GM21360 (cell line): ENCODE measurements around the gene C6orf136.
A peak's percentile ranks its signal among the peaks of the same experiment; 100 is the strongest.

Experiments used
- ATAC-seq: cut with Tn5 transposase; IDR thresholded peaks from one replicate; pipeline ENCODE4 v1.9.1; 2021; ENCODE audit warnings: mild to moderate bottlenecking, moderate library complexity; ENCODE audit not compliant: unreplicated experiment

Gene C6orf136

DNA sequence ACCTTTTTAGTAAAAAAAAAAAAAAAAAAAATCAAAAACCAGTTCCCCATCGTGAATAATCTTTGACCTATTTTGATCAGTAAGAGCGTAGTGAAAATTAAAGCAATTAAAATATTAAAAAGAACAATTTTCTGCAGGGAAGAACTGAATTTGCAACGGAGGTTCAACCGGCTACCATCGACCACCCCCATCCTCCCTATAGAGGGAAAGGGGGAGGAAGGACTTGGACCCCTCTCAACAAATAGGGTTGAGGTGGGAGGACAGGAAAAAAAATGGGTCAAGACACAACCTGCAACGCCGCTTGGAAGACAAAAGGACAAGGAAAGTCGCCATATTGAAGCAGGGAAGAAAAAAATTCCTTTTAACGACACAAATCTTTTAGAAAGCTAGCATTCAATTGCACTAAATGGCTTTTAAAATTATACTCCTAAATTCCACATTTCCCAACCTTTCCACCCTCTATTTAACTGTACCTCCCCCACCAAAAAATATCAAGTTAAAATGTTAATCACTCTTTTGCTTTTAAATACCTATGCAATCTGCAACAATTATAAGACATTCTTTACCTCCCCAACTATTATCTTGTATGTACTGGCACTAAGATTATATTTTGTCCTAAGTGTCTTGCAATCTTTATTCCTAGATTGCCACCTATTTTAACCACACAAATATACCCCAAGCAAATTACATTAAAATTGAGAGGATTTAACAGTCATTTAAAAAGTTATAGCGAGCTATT is 31.5 kb upstream of the C6orf136 start:
- no peak for ATAC-seq

DNA sequence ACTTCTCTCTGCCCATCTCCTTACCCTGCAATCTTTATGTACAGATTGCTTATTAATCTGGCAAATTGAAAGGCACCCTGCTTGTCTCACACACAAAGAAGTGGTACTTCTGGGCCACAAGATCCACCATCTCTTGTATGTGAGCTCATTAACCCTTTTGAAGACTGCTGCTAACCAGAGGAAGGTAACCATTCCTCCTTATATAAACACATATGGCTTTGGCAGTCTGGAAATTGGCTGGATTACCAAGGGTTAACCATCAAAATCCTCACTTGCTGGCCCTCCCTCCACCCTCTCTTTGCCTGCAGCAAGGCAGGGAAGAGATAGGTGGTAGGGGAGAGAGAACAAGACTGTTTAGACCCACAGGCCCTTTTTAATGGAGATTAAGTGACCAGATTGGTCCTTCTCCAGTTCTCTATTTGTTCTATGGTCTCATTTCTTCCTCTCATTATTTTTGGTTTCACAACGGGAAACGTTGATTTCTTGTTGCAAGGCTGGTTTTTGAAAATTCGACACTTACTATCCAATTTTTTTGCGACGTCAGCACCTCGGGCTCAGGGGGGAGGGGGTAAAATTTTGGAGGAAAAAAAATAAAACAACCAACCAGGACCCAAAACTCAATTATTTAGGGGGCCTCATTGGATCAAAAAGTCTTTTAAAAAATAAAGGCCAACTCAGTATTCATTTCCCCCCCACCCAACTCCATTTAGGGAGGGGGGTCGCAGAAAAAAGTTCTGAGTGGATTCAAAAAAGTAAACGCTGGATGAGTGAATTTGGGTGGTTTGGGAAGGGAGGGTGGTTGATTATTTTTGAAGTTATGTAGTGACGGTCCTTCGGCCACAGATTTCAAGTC is 30.7 kb upstream of the C6orf136 start:
- ATAC-seq = no peak

DNA sequence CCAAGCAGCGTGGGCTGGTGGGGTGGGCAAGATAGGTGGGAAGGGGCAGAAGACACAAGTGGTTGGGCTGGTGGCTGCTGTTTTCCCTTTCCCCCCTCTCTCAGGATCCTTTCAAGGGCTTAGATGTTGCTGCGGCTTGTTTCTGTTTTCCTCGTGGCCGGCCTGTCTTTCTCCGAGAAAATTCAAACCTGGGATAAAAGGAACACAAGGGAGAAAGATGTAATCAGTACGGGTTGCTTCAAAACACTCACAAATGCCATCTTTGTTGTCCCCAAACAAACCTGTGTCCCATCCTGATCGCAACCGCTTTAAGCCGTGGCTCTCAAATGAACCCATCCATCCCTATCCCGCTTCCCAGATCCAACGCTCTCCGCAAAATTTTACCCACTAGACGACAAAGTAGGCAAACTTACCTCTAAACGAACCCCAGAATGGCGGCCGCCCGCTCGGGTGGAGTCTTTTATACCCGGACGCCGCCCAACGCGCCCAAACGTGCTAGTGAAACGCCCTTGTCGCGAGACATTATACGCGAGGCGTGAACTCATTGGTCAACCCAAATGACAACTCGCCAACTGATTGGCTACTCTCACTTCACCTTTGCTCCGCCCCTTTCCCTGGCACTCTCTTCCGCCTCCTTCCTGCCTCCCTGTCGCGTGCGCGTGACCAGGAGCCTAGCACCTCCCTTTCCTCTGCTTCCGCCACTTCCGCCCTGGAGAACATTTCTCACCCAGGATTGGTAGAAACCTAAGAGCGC is 29.9 kb upstream of the C6orf136 start, which contains the start of gene PPP1R10:
TSS of gene PPP1R10 (minus strand) at position 433 of the 754 bp plus-strand sequence. CDS start 7,299 bp downstream, outside the sequence.
- peak; percentile 67 for ATAC-seq

DNA sequence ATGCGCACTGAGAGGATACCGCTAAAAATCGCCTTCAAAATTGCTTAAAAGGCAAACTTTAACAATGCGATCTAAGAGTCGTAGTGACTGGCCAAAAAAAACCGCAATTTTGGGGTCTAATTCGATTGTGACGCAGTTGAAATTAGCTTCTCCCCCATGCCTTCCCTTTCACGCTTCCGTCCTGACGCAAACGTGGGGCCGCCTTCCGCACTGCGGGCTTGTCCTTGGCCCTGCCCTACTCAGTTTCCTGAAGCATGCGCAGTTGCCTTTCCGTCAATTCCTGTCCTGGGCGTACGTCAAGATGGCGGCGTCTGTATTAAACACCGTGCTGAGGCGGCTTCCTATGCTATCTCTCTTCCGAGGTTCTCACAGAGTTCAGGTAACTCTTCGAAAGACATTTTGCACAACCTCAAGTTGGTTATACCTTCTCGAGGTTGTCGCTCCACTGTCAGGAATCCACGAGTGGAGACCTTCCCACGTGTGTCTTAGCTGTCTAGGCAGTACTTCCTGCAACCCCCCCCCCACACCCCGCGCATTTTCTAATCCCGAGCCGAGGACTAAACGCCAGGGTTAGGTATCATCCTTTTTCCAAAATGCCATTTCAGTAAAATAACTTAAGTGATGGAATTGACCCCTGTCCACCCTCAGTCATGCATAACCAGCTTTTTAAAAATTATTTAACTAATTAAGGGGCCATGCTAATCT is 29.2 kb upstream of the C6orf136 start, which contains the start of gene MRPS18B:
TSS of gene MRPS18B (plus strand) at position 276 of the 705 bp plus-strand sequence. CDS start at position 302, 26 bp downstream.
- ATAC-seq = peak; percentile 63

DNA sequence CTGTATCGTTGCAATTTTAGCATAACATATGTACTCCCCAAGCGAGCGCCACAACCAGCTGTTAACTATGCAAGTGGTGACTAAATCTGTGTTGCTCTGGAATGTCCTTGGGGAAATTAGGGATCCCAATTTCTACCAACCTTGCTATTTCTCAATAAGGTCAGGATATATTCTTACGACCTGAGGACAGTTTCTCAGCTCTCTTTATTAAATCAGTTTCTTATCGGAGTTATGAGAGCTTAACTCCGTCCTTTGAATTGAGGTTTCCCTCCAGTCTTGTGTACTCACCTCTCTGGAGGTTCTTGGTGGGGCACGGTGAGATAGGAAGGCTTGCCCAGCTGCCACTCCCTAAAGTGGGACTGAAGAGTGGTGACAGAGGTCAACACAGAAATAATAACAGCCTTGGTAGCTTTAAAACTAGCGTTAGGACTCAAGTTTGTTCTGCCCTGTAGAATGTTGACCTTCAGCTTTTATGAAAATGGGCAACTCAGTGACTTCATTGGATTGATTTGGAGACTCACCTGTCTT is 28.6 kb upstream of the C6orf136 start:
- no peak for ATAC-seq

DNA sequence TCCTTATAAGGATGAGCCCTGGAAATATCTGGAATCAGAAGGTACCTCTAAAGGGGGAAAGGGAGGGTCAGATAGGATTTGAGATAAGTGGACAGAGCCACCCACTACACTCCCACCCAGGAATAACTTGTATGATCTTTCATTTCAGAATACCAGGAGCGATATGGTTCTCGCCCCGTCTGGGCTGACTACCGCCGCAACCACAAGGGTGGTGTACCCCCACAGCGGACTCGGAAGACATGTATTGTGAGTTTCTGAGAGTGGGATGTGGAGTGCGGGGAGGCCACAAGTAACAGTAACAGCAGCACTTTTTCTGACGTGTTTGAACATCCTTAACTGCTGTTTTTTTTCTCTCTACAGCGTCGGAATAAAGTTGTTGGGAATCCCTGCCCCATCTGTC is 27.4 kb upstream of the C6orf136 start:
- ATAC-seq = no peak

DNA sequence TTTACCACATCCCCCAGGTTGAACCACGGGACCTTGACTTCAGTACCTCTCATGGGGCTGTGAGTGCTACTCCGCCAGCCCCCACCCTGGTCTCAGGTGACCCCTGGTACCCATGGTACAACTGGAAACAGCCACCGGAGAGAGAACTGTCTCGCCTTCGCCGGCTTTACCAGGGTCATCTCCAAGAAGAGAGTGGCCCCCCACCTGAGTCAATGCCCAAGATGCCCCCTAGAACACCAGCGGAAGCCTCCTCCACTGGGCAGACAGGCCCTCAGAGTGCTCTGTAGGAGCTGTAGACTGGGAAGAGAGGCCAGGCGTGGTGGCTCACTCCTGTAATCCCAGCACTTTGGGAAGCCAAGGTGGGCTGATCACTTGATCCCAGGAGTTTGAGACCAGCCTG is 21.4 kb upstream of the C6orf136 start:
- no peak for ATAC-seq

DNA sequence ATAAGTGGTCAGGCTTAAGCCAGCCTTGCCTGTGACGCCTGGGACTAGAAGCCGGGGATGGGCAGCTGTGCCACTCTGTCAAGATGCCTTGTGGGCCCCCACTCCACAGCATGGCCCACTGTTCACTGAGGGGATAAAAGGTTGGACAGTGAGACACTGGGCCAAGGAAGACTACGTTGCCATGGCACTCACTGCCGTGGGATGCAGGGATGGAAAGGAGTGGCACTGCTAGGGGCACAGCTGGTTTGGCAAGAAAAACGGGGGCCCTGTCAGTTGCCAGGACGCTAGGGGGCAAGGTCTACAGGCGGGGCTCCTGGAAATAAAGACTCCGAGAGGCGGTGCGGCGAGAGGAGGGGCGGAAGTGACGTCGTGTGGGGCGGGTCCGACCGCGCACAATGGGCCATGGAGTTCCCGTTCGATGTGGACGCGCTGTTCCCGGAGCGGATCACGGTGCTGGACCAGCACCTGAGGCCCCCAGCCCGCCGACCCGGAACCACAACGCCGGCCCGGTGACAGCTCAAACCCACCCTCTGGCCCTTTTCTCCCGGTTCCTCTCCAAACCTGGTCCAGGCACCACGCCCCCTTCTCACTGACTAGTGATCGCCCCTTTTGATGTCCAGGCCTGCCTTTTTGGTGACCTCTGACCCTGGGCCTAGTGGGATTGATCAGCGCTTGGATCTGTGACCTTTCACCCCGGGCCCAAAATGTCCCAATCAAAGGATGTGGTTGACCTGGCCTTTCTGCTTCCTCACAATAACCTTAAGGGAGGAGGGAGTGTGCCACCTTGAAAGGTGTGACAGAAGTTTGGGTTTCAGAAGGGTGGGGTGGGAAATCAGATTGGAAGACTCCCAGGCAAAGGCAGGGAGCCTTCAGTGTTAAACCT is 20.2 kb upstream of the C6orf136 start, which contains the start of gene ATAT1:
TSS of gene ATAT1 (plus strand) at position 391 of the 883 bp plus-strand sequence.
- peak; percentile 81 for ATAC-seq

DNA sequence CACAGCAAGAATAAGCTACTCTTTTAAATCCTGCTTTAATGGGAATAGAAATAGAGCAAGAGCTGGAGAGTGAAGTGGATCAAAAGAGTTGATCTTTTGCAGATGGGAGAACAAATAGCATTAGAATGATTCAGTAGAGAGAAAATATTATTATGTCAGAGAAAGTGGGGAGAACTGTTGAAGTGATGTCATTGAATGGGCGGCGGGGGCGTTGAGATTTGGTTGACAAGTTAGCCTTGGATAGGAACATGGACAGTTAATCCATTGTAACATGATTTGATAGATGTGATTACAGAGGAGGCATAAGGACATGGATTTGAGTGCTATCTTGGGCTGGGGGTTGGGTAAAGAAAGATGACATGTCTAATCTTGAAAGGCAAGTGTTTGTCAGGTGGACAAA is 11.1 kb upstream of the C6orf136 start:
- no peak for ATAC-seq

DNA sequence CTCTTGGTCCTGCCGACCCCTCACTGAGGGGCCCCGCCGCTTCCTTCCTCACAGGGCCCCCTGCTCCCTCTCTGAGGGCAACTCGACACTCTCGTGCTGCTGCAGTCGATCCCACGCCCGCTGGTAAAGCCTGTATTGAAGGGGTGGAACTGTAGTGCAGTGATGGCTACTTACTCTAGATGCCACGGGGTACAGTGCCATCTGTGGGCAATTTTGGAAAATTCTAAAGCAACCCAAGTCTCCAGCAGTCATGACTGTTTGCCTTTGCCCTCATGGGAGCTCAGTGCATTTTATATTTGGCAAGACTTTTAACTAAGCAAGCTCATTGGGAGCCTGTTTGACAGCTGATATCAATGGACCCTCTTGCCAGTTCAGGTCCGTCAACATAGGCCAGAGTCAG is 6.5 kb upstream of the C6orf136 start:
- ATAC-seq = no peak

DNA sequence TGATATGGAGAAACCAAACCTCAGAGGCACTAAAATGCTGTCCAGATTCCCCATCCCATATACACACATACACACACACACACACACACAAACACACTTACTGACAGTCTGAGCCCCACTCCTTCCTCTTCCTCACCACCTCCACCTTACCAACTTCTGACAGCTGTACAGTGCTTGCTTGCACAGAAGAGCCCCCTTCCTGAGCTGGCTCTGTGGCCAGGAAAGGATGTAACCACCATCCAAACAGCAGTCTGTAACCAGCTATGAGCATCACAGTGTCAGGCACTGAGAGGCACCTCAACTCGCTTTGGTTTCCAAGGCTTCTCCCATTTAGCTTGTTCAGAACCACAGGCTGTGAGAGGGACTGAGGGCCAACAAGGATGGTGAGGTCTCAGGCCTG is 5.9 kb upstream of the C6orf136 start:
- no peak for ATAC-seq

DNA sequence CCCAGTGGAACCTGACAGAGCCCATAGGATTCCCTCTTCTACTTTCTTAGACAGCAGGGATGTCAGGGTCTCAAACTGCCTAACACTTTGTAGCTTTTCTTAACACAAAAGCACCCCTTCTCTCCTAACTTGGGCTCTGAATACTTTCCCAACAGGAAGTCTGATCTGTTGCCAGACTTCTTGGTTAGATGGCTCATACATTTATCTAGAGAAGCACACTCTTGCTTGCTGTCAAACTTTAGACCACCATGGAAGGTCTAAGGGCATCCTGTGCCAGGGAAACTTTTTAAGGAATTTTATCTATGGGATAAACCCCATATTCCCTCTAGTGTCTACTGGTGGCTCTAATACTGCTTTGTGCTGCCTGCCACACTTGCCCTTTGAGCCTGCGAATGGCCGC is 3.3 kb upstream of the C6orf136 start:
- no peak for ATAC-seq

DNA sequence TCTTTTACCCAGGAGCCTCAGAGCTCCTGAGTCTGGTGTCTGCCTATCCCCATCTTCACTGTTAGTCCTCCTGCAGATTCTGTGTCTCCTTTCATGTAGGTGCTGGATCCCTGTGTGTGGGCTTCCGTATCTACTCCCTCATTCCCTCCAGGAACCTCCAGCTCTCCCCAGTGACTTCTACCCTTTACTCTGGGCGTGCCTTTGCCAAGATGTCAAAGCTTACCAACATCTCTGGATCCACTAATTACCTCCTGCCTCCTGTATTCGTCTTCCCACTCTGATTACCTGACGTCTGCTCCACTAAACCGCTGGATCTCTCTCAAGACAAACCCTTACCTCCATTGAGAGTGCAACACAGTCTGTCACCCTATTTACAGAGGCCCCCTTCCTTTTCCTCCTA is 2.2 kb upstream of the C6orf136 start:
- ATAC-seq = no peak

DNA sequence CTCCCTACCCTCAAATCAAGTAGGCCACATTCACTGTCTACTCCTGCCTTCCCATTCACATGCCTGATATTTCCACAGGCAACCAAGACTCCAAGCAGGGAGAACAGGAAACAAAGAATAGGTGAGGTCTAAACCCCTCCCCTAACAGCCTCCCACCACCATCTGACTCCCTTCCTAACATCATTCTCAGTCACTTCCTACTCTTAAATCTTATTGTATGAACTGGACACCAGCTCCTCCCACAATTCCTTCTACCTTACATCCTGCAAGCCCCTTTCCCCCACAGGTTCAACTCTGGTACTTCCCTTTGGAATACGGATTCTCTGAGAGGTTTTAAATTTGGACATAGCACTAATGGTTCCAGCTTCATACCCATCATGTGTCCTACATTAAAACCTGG is 944 bp upstream of the C6orf136 start:
- no peak for ATAC-seq

DNA sequence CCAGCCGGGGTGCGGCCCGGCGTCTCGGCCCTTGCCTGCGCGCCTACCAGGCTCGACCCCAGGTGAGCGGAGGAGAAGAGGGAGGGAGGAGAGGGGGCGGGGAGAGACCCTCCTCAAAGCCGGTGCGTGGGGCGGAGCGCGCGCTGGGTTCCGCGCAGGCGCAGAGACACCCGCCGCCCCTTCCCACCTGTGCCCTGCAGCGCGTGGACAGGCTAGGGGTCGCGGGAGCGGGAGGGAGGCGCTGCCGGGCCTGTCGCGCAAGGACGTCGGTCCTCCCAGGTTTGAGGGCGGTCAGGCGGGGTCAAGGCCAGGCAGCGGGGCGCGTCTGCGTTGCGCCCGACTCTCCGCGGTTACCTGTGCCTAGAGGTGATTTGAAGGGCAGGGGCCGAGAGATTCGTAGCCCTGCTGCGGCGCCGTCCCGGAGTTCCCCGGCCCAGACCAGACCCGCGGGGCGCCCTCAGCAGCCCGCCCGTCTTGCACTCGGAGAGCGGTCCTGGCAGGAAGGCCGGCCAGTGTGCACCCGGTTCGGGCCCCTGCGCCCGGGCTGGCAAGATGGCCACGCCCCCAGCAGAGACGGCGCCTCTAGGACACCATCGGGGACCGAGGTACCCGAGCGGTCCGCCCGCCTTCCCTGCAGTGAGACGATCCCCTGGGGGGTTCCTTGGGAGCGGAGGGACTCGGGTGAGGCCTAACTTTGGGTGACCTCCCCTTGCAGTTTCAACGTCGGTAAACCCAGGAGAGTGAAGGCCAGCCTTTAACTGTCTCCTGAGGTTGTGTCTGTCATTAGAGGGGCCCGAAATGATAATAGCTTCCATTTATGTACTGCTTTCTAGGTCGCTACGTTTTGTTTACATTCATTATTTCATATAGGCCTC is 546 bp downstream of the C6orf136 start:
- ATAC-seq = peak; percentile 56

DNA sequence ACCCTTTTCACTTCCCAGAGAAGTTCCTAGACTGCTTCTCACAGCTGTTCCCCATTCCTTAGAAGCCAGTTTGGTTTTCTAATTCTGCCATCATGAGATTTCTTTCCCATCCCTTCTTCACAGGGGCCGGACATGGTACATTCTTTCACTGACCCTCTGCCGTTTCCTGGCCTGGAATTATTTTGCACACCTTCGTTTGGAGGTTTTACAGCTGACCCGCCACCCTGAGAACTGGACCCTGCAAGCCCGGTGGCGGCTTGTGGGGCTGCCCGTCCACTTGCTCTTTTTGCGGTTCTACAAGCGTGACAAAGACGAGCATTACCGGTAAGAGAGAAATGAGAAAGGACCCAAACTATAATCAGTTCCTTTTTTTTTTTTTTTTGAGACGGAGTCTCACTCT is 4.2 kb downstream of the C6orf136 start:
- ATAC-seq = no peak

DNA sequence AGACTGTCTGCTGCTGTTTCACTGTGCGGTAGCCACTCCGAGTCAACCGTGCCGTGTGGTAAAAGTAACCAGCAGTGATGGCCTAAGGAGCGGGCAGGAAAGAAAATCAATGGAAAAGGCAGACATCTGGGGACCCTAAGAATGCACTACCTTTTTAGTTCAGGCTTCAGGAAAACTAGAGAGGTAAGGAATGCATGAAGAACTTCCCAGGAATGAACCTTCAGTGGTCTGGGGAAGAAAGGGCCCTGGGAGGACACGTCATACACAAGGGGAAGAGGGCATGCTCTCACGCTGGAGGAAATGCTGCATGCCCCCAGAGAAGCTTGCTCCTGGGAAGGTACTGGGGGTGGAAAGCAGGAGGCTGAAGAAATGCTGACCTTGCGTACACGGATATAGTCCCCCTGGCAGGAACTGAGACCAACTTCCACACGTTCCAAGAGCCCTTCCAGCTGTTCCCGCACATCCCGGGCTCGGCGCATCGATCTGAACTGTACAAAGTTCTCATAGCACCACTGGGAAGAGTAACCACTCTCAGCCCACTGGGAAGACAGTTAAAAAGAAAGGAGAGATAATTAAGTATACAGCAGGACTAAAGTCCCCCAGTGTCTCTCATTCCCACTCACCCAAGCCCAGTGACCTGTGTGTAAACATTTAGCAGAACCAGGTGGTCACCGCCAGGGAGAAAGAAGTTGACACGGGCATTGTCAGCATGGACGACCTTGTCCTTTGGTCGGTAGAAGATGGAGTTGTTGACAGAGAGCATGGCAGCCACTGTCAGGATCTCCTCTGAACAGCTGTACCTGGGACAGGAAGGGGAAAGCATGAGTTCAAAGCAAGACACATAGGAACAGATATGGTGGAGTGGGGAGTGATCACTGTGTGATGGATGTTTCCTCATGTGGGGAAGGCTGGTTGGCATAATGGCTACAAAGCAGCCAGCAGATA is 8.1 kb downstream of the C6orf136 start:
- ATAC-seq = no peak
